DOHH2 (cell line): Measurements from ENCODE around the gene FLCN.

Source experiments
- H3F3A ChIP-seq: fragments of 200-600 bp; sonication (generic), shearing (Covaris generic); 2 replicates; pipeline ENCODE4 v1.6.0; 2016; ENCODE audit warnings: antibody characterized with exemption, mild to moderate bottlenecking; ENCODE audit not compliant: control insufficient read depth, insufficient read depth
- H3K27ac ChIP-seq: fragments of 200-600 bp; sonication (generic); 2 replicates; pipeline ENCODE4 v1.5.1; 2014; ENCODE audit warnings: low read depth, mild to moderate bottlenecking, low read length, moderate library complexity
- H3K27me3 ChIP-seq: fragments of 200-600 bp; sonication (generic); 2 replicates; pipeline ENCODE4 v1.6.1; 2014; ENCODE audit warnings: mild to moderate bottlenecking, low read length, mixed read lengths; ENCODE audit not compliant: control insufficient read depth
- H3K36me3 ChIP-seq: fragments of 200-600 bp; sonication (generic); 2 replicates; pipeline ENCODE4 v1.6.1; 2014; ENCODE audit warnings: mild to moderate bottlenecking, low read length, moderate library complexity, mixed read lengths; ENCODE audit not compliant: control insufficient read depth
- H3K4me1 ChIP-seq: fragments of 200-600 bp; sonication (generic); 2 replicates; pipeline ENCODE4 v1.6.1; 2014; ENCODE audit warnings: mild to moderate bottlenecking, low read length, mixed read lengths; ENCODE audit not compliant: control insufficient read depth
- H3K4me2 ChIP-seq: fragments of 200-600 bp; sonication (generic); 2 replicates; pipeline ENCODE4 v1.6.0; 2014; ENCODE audit warnings: mild to moderate bottlenecking, low read length, moderate library complexity
- H3K4me3 ChIP-seq: fragments of 200-600 bp; sonication (generic); 2 replicates; pipeline ENCODE4 v1.5.1; 2014; ENCODE audit warnings: mild to moderate bottlenecking, low read length, mixed read lengths
- H3K79me2 ChIP-seq: fragments of 200-600 bp; sonication (generic); 2 replicates; pipeline ENCODE4 v1.6.1; 2014; ENCODE audit warnings: mild to moderate bottlenecking, low read length, mixed read lengths; ENCODE audit not compliant: control insufficient read depth
- H3K9me2 ChIP-seq: fragments of 200-600 bp; sonication (generic); replicated peaks from 2 replicates; pipeline ENCODE4 v1.6.1; 2014; ENCODE audit warnings: mild to moderate bottlenecking, low read length, mixed read lengths; ENCODE audit not compliant: control insufficient read depth
- H3K9me3 ChIP-seq: fragments of 200-600 bp; sonication (generic); 2 replicates; pipeline ENCODE4 v1.6.1; 2014; ENCODE audit warnings: antibody characterized with exemption, low read length, mixed read lengths; ENCODE audit not compliant: control insufficient read depth, insufficient read depth
- H4K20me1 ChIP-seq: fragments of 200-600 bp; sonication (generic); 2 replicates; pipeline ENCODE4 v1.6.0; 2014; ENCODE audit warnings: low read depth, mild to moderate bottlenecking, antibody characterized with exemption, low read length, moderate library complexity; ENCODE audit not compliant: control insufficient read depth, insufficient read depth
- EZH2phosphoT487 ChIP-seq: fragments of 200-600 bp; sonication (generic); IDR thresholded peaks from 2 replicates; pipeline ENCODE4 v1.6.1; 2017; ENCODE audit warnings: borderline replicate concordance, mild to moderate bottlenecking, antibody characterized with exemption, low read length, moderate library complexity, mixed read lengths
- TF ChIP-seq, protein P1 (sequence below): fragments of 200-600 bp; sonication (generic); IDR thresholded peaks from one replicate; pipeline ENCODE4 v1.5.1; 2014; ENCODE audit warnings: antibody characterized with exemption, mild to moderate bottlenecking, low read depth, low read length; ENCODE audit not compliant: poor library complexity, severe bottlenecking

The FLCN gene

DNA sequence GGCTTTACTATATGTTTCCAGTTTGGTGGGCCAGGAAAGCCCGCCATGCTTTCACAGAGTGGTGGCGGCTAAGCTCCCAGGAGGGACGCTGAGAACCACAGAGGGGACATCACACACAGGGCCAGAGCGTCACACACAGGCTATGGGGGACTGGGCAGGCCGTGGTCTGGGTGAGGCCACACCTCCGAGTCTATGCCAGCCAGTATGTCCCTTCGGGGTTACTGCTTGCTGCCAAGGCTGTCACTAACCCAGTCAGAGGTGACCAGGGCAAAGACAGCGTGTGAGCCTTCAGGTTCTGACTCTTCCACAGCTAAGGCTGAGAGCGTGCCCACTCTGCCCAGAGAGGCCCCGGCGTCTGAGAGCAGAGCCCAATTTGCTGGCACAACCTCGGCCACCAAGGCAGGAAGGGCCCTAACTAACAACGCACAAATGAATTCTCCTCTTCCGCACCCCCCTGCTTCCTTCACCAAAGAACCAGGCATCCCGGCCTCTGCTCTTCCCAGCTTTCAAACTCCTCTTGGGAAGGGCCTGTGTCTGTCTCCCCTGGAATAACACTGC is 33.7 kb downstream of the FLCN start:
- Histone ChIP-seq H3K36me3 (peaks cover 33% of the 10 kb centered on the region), H3K4me2 (no peak overlapping the region), H4K20me1 (peaks cover 7% of the 10 kb centered on the region; the same call in 1 of the 2 replicates), H3K27ac (no peak overlapping the region), H3K4me1 (peaks cover 24% of the 10 kb centered on the region), H3K4me3 (no peak overlapping the region), H3K27me3 (no peaks in the 10 kb centered on the region), H3F3A (peaks cover 8% of the 10 kb centered on the region), H3K9me3 (no peaks in the 10 kb centered on the region), H3K9me2 (no peaks in the 10 kb centered on the region), H3K79me2 (peaks cover 44% of the 10 kb centered on the region)
- TF ChIP-seq, protein P1, sequence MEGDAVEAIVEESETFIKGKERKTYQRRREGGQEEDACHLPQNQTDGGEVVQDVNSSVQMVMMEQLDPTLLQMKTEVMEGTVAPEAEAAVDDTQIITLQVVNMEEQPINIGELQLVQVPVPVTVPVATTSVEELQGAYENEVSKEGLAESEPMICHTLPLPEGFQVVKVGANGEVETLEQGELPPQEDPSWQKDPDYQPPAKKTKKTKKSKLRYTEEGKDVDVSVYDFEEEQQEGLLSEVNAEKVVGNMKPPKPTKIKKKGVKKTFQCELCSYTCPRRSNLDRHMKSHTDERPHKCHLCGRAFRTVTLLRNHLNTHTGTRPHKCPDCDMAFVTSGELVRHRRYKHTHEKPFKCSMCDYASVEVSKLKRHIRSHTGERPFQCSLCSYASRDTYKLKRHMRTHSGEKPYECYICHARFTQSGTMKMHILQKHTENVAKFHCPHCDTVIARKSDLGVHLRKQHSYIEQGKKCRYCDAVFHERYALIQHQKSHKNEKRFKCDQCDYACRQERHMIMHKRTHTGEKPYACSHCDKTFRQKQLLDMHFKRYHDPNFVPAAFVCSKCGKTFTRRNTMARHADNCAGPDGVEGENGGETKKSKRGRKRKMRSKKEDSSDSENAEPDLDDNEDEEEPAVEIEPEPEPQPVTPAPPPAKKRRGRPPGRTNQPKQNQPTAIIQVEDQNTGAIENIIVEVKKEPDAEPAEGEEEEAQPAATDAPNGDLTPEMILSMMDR, result no peak
- no peak for TF ChIP-seq EZH2phosphoT487

DNA sequence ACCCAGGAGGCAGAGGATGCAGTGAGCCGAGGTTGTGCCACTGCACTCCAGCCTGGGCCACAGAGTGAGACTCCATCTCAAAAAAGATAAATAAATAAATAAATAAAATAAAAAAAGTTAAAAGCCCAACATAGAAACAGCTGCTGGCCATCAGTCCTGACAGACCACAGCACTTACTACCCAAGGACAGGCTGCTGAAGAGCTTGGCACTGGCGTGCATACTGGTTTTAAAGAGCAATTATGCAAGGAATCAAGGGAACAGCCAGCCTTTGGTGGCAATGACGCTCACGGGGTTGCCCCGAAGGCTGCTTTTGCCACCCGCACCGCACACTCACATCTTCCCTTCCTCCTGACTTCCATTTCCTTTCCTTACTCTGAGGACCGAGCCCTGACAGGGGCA is 35.1 kb downstream of the FLCN start:
- Histone ChIP-seq H4K20me1 (peaks cover 11% of the 10 kb centered on the region; the same call in 1 of the 2 replicates), H3F3A (peaks cover 2% of the 10 kb centered on the region; the same call in 1 of the 2 replicates), H3K4me2 (no peak overlapping the region), H3K36me3 (peaks cover 33% of the 10 kb centered on the region), H3K9me3 (no peaks in the 10 kb centered on the region), H3K4me1 (peaks cover 24% of the 10 kb centered on the region), H3K27ac (no peak overlapping the region), H3K4me3 (no peak overlapping the region), H3K9me2 (no peaks in the 10 kb centered on the region), H3K27me3 (no peaks in the 10 kb centered on the region), H3K79me2 (peaks cover 44% of the 10 kb centered on the region)
- no peak for TF ChIP-seq EZH2phosphoT487
- TF ChIP-seq, protein P1, result no peak

DNA sequence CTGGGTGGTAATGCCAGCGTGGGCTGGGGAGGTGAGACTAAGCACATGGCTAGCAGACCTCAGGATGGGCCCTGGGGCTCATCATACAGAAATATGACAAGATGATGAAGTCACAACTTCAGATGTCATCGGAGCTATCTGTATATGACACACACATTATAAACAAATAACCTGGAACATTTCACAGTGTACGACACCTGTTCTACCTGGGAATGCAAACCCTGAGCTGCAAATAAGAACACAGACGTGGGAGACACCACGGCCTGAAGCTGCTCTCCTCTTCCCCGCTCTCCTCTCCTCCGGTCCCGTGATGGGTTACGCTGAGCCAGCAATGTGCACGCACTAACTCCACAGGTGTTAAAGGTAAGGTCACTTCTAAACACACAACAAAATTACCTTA is 35.7 kb downstream of the FLCN start:
- no peak overlapping the region for H3K4me2 ChIP-seq
- no peak overlapping the region for H3K4me3 ChIP-seq
- H3K27ac ChIP-seq, result no peak overlapping the region
- H3K4me1 ChIP-seq, result peaks cover 18% of the 10 kb centered on the region
- TF ChIP-seq, protein P1, result no peak
- TF ChIP-seq EZH2phosphoT487, result no peak
- H3K9me2 ChIP-seq, result no peaks in the 10 kb centered on the region
- no peaks in the 10 kb centered on the region for H3K9me3 ChIP-seq
- H3K27me3 ChIP-seq, result no peaks in the 10 kb centered on the region
- H3F3A ChIP-seq, result 0 out of 2 replicates have a peak, but pooled peaks cover 2% of the 10 kb centered on the region
- peaks cover 11% of the 10 kb centered on the region; the same call in 1 of the 2 replicates for H4K20me1 ChIP-seq
- H3K79me2 ChIP-seq, result peaks cover 44% of the 10 kb centered on the region
- H3K36me3 ChIP-seq, result peaks cover 33% of the 10 kb centered on the region
